Measurements from ENCODE around the gene ERC1.

ERC1 gene

GRCh38 chr12:1357171-1357570 lies 366.1 kb downstream of the ERC1 start:
- DNase-seq (ENCODE audit: low read depth): no peak

GRCh38 chr12:1357711-1358110 lies 366.7 kb downstream of the ERC1 start:
- DNase-seq (ENCODE audit: low read depth): no peak

- no peak for DNase-seq (ENCODE audit: low read depth)
Measured at GRCh38 chr12:1360441-1361210, 369.6 kb downstream of the ERC1 start.

GRCh38 chr12:1362143-1362662 lies 371.2 kb downstream of the ERC1 start:
- DNase-seq (ENCODE audit: low read depth): no peak

- DNase-seq (ENCODE audit: low read depth): no peak
Measured at GRCh38 chr12:1365703-1366102, 374.7 kb downstream of the ERC1 start.

GRCh38 chr12:1367331-1368291 lies 376.6 kb downstream of the ERC1 start:
- DNase-seq (ENCODE audit: low read depth): no peak

- no peak for DNase-seq (ENCODE audit: low read depth)
Measured at GRCh38 chr12:1369460-1369859, 378.4 kb downstream of the ERC1 start.

GRCh38 chr12:1369938-1370500 lies 379.0 kb downstream of the ERC1 start:
- no peak for DNase-seq (ENCODE audit: low read depth)

GRCh38 chr12:1373901-1374735 lies 383.1 kb downstream of the ERC1 start:
- no peak for DNase-seq (ENCODE audit: low read depth)

GRCh38 chr12:1375323-1375722 lies 384.3 kb downstream of the ERC1 start:
- DNase-seq (ENCODE audit: low read depth): no peak

GRCh38 chr12:1377117-1377516 lies 386.1 kb downstream of the ERC1 start:
- DNase-seq (ENCODE audit: low read depth): no peak

GRCh38 chr12:1377681-1378080 lies 386.7 kb downstream of the ERC1 start:
- DNase-seq (ENCODE audit: low read depth): no peak

- no peak for DNase-seq (ENCODE audit: low read depth)
Measured at GRCh38 chr12:1380171-1380851, 389.3 kb downstream of the ERC1 start.

GRCh38 chr12:1382151-1382550 lies 391.1 kb downstream of the ERC1 start:
- DNase-seq (ENCODE audit: low read depth): no peak

- no peak for DNase-seq (ENCODE audit: low read depth)
Measured at GRCh38 chr12:1382826-1383225, 391.8 kb downstream of the ERC1 start.

- no peak for DNase-seq (ENCODE audit: low read depth)
Measured at GRCh38 chr12:1383758-1384157, 392.7 kb downstream of the ERC1 start.

- no peak for DNase-seq (ENCODE audit: low read depth)
Measured at GRCh38 chr12:1384910-1385309, 393.9 kb downstream of the ERC1 start.

GRCh38 chr12:1391722-1392121 lies 400.7 kb downstream of the ERC1 start:
- DNase-seq (ENCODE audit: low read depth): no peak

- no peak for DNase-seq (ENCODE audit: low read depth)
Measured at GRCh38 chr12:1395421-1395955, 404.5 kb downstream of the ERC1 start.

- no peak for DNase-seq (ENCODE audit: low read depth)
Measured at GRCh38 chr12:1398673-1399072, 407.6 kb downstream of the ERC1 start.

GRCh38 chr12:1401891-1402290 lies 410.9 kb downstream of the ERC1 start:
- DNase-seq (ENCODE audit: low read depth): no peak

Data from stimulated activated CD8-positive, alpha-beta memory T cell treated with anti-CD3 and anti-CD28 coated beads, Interleukin-4, amount 100 ng/mL, for 24 hours (primary cell).